HEK293T (cell line): ENCODE data around the gene SYTL5.

Experiments
- BHLHE40 ChIP-seq: fragments of 450-650 bp; IDR thresholded peaks from 2 replicates; pipeline ENCODE4 v1.6.1; 2016; ENCODE audit warnings: mild to moderate bottlenecking, moderate library complexity, borderline replicate concordance
- FOXA1 ChIP-seq: fragments of 450-650 bp; IDR thresholded peaks from 2 replicates; pipeline ENCODE4 v1.6.1; 2016; ENCODE audit warnings: mild to moderate bottlenecking
- FOXK2 ChIP-seq: fragments of 450-650 bp; IDR thresholded peaks from 2 replicates; pipeline ENCODE4 v1.6.1; 2016; ENCODE audit warnings: mild to moderate bottlenecking
- NFRKB ChIP-seq: fragments of 450-650 bp; IDR thresholded peaks from 2 replicates; pipeline ENCODE4 v1.6.1; 2016; ENCODE audit warnings: mild to moderate bottlenecking, moderate library complexity
- SP1 ChIP-seq: fragments of 450-650 bp; IDR thresholded peaks from 2 replicates; pipeline ENCODE4 v1.6.1; 2017
- ZNF384 ChIP-seq: fragments of 450-650 bp; IDR thresholded peaks from 2 replicates; pipeline ENCODE4 v1.6.1; 2016

DNA sequence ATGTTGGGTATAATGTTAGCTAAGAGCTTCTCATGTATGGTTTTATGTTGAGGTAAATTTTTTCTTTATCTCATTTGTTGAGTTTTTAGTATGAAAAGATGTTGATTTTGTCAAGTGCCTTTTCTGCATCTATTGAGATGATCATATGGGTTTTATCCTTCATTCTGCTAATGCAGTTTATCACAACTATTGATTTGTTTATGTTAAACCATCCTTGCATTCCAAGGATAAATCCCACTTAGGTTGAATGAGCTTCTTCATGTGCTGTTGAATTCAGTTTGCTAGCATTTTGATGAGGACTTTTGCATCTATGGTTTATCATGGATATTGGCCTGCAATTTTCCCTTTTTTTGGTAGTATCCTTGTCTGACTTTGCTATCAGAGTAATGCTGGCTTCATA is 93.3 kb downstream of the SYTL5 start:
- TF ChIP-seq ZNF384 (no peak), SP1 (no peak), FOXA1 (no peak), FOXK2 (no peak), BHLHE40 (no peak), NFRKB (no peak)
